ENCODE data around the gene DCDC1.

The DCDC1 gene

GRCh38 chr11:30917859-30918478 is 451.6 kb downstream of the DCDC1 start:
- TF ChIP-seq CTCF (IDR thresholded peaks at IDR 0.05; ENCODE audit: borderline replicate concordance, insufficient read depth, low read depth, low read length): peak; percentile 26; the same call in 1 of the 2 replicates
- H3K4me3 ChIP-seq (ENCODE audit: low read depth, low read length): no peak overlapping the region

GRCh38 chr11:30917266-30917665 is 452.3 kb downstream of the DCDC1 start:
- no peak for TF ChIP-seq CTCF (IDR thresholded peaks at IDR 0.05; ENCODE audit: borderline replicate concordance, insufficient read depth, low read depth, low read length)
- H3K4me3 ChIP-seq (ENCODE audit: low read depth, low read length): no peak overlapping the region

GRCh38 chr11:30916764-30917163 is 452.8 kb downstream of the DCDC1 start:
- no peak overlapping the region for H3K4me3 ChIP-seq (ENCODE audit: low read depth, low read length)
- TF ChIP-seq CTCF (IDR thresholded peaks at IDR 0.05; ENCODE audit: borderline replicate concordance, insufficient read depth, low read depth, low read length): no peak

GRCh38 chr11:30914143-30914762 is 455.3 kb downstream of the DCDC1 start:
- H3K4me3 ChIP-seq (ENCODE audit: low read depth, low read length): no peak overlapping the region
- TF ChIP-seq CTCF (IDR thresholded peaks at IDR 0.05; ENCODE audit: borderline replicate concordance, insufficient read depth, low read depth, low read length): peak; percentile 69

- TF ChIP-seq CTCF (IDR thresholded peaks at IDR 0.05; ENCODE audit: borderline replicate concordance, insufficient read depth, low read depth, low read length): no peak
- no peak overlapping the region for H3K4me3 ChIP-seq (ENCODE audit: low read depth, low read length)
Observed at GRCh38 chr11:30911247-30911646, 458.3 kb downstream of the DCDC1 start.

- TF ChIP-seq CTCF (IDR thresholded peaks at IDR 0.05; ENCODE audit: borderline replicate concordance, insufficient read depth, low read depth, low read length): no peak
- H3K4me3 ChIP-seq (ENCODE audit: low read depth, low read length): no peak overlapping the region
Observed at GRCh38 chr11:30908857-30909256, 460.7 kb downstream of the DCDC1 start.

- no peak overlapping the region for H3K4me3 ChIP-seq (ENCODE audit: low read depth, low read length)
- TF ChIP-seq CTCF (IDR thresholded peaks at IDR 0.05; ENCODE audit: borderline replicate concordance, insufficient read depth, low read depth, low read length): no peak
Observed at GRCh38 chr11:30908272-30908671, 461.3 kb downstream of the DCDC1 start.
